ENCODE measurements around the gene RAB4A.

The RAB4A gene

GRCh38 chr1:229224308-229224707, 46.6 kb upstream of the RAB4A start:
- Histone ChIP-seq H2AFZ (ENCODE audit: low read length) (no peak overlapping the region), H3K4me1 (ENCODE audit: low read length) (no peaks in the 10 kb centered on the region), H3K79me2 (ENCODE audit: low read length) (no peaks in the 10 kb centered on the region), H3K27me3 (replicated peaks; ENCODE audit: insufficient read depth, low read length) (no peaks in the 10 kb centered on the region), H3K4me2 (ENCODE audit: low read depth, low read length) (no peak overlapping the region), H4K20me1 (ENCODE audit: insufficient read depth, low read length) (no peaks in the 10 kb centered on the region), H3K36me3 (replicated peaks; ENCODE audit: insufficient read depth, low read length) (no peaks in the 10 kb centered on the region), H3K9me3 (replicated peaks; ENCODE audit: insufficient read depth, low read length) (no peaks in the 10 kb centered on the region), H3K4me3 (ENCODE audit: low read length) (no peak overlapping the region), H3F3A (ENCODE audit: insufficient read depth, low read length) (no peaks in the 10 kb centered on the region), H3K9ac (ENCODE audit: low read length) (no peak overlapping the region), H3K27ac (ENCODE audit: low read length) (no peak overlapping the region), H3K9me2 (replicated peaks; ENCODE audit: insufficient read depth, low read length) (no peaks in the 10 kb centered on the region)
- no peak for DNase-seq
- no peak for TF ChIP-seq EZH2 (optimal IDR thresholded peaks at IDR 0.05; ENCODE audit: low read depth, low read length)
- TF ChIP-seq CTCF (IDR thresholded peaks at IDR 0.05; ENCODE audit: low read length): no peak
- TF ChIP-seq EZH2phosphoT487 (IDR thresholded peaks at IDR 0.05; ENCODE audit: low read length): no peak

GRCh38 chr1:229225331-229225782, 45.6 kb upstream of the RAB4A start:
- Histone ChIP-seq H2AFZ (ENCODE audit: low read length) (no peak overlapping the region), H3K36me3 (replicated peaks; ENCODE audit: insufficient read depth, low read length) (no peaks in the 10 kb centered on the region), H3K27me3 (replicated peaks; ENCODE audit: insufficient read depth, low read length) (no peaks in the 10 kb centered on the region), H3K79me2 (ENCODE audit: low read length) (no peaks in the 10 kb centered on the region), H3K9ac (ENCODE audit: low read length) (no peak overlapping the region), H3K4me2 (ENCODE audit: low read depth, low read length) (no peak overlapping the region), H3K27ac (ENCODE audit: low read length) (no peak overlapping the region), H3K4me1 (ENCODE audit: low read length) (no peaks in the 10 kb centered on the region), H3K4me3 (ENCODE audit: low read length) (no peak overlapping the region), H3K9me2 (replicated peaks; ENCODE audit: insufficient read depth, low read length) (no peaks in the 10 kb centered on the region), H3K9me3 (replicated peaks; ENCODE audit: insufficient read depth, low read length) (no peaks in the 10 kb centered on the region), H4K20me1 (ENCODE audit: insufficient read depth, low read length) (no peaks in the 10 kb centered on the region), H3F3A (ENCODE audit: insufficient read depth, low read length) (no peaks in the 10 kb centered on the region)
- no peak for TF ChIP-seq CTCF (IDR thresholded peaks at IDR 0.05; ENCODE audit: low read length)
- no peak for TF ChIP-seq EZH2phosphoT487 (IDR thresholded peaks at IDR 0.05; ENCODE audit: low read length)
- TF ChIP-seq EZH2 (optimal IDR thresholded peaks at IDR 0.05; ENCODE audit: low read depth, low read length): no peak
- DNase-seq: no peak

- no peaks in the 10 kb centered on the region for H3K9me3 ChIP-seq (replicated peaks; ENCODE audit: insufficient read depth, low read length)
- TF ChIP-seq EZH2 (optimal IDR thresholded peaks at IDR 0.05; ENCODE audit: low read depth, low read length) (no peak), CTCF (IDR thresholded peaks at IDR 0.05; ENCODE audit: low read length) (no peak), EZH2phosphoT487 (IDR thresholded peaks at IDR 0.05; ENCODE audit: low read length) (no peak)
- H3K27ac ChIP-seq (ENCODE audit: low read length): no peak overlapping the region
- no peaks in the 10 kb centered on the region for H3K9me2 ChIP-seq (replicated peaks; ENCODE audit: insufficient read depth, low read length)
- no peaks in the 10 kb centered on the region for H3F3A ChIP-seq (ENCODE audit: insufficient read depth, low read length)
- H3K4me1 ChIP-seq (ENCODE audit: low read length): no peaks in the 10 kb centered on the region
- no peak overlapping the region for H2AFZ ChIP-seq (ENCODE audit: low read length)
- H3K79me2 ChIP-seq (ENCODE audit: low read length): no peaks in the 10 kb centered on the region
- no peaks in the 10 kb centered on the region for H3K27me3 ChIP-seq (replicated peaks; ENCODE audit: insufficient read depth, low read length)
- H3K36me3 ChIP-seq (replicated peaks; ENCODE audit: insufficient read depth, low read length): no peaks in the 10 kb centered on the region
- DNase-seq: no peak
- H4K20me1 ChIP-seq (ENCODE audit: insufficient read depth, low read length): no peaks in the 10 kb centered on the region
- no peak overlapping the region for H3K4me2 ChIP-seq (ENCODE audit: low read depth, low read length)
- H3K4me3 ChIP-seq (ENCODE audit: low read length): no peak overlapping the region
- no peak overlapping the region for H3K9ac ChIP-seq (ENCODE audit: low read length)
Measured at GRCh38 chr1:229226796-229227195, 44.1 kb upstream of the RAB4A start.

All from MM.1S (cell line).